Left ventricle myocardium superior (tissue), 1 donor: Measurements from ENCODE around the gene SHISAL1. TPM values are rescaled to one million over a fixed set of nuclear protein-coding genes. Genes with fewer than 3 reads are reported as not detected.

Experiments
- ATAC-seq: fragments of 200-7000 bp; cut with Tn5 transposase; one replicate; pipeline ENCODE4 v1.9.1; 2020; ENCODE audit warnings: mild to moderate bottlenecking, moderate library complexity
- DNase-seq: peaks from one replicate; pipeline ENCODE4 v3.0.0-alpha.2; 2020
- intact Hi-C: fragments of 100-400 bp; cut with micrococcal nuclease; formaldehyde crosslinking; loops from one replicate; pipeline ENCODE4 v1.11.0; 2022
- total RNA-seq: library from RNA; stranded (reverse); fragmentation: NEBNext Ultra II Directional; extraction: Animal tissue kit (Norgen Biotek cat#: 25700); gene quantifications from one replicate; pipeline ENCODE4 v1.2.1, GENCODE V29; 2021
- donor health status: DM: no; HTN: yes; CAD: no; lungs with severe emphysema.

SHISAL1 gene
- total RNA-seq, 1 donor from 2014 or later: 0.55 TPM

DNA sequence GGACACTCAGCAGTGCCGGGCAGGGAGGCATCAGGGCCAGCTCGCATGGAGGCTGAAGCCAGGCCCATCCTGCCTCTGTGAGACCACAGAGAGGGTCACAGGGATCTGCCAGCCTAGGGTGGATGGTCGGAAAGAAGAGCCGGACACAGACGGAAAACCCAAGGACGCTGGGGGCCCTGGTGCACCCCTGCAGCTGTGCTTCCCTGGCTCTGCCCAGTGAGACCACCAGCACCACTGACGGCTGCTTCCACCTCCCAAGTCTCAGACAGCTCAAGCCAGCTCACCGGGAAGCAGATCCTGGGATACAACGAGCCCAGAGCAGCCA is 42.2 kb downstream of the SHISAL1 start:
- intact Hi-C loops: no loop called here
- ATAC-seq: no peak
- no peak for DNase-seq

DNA sequence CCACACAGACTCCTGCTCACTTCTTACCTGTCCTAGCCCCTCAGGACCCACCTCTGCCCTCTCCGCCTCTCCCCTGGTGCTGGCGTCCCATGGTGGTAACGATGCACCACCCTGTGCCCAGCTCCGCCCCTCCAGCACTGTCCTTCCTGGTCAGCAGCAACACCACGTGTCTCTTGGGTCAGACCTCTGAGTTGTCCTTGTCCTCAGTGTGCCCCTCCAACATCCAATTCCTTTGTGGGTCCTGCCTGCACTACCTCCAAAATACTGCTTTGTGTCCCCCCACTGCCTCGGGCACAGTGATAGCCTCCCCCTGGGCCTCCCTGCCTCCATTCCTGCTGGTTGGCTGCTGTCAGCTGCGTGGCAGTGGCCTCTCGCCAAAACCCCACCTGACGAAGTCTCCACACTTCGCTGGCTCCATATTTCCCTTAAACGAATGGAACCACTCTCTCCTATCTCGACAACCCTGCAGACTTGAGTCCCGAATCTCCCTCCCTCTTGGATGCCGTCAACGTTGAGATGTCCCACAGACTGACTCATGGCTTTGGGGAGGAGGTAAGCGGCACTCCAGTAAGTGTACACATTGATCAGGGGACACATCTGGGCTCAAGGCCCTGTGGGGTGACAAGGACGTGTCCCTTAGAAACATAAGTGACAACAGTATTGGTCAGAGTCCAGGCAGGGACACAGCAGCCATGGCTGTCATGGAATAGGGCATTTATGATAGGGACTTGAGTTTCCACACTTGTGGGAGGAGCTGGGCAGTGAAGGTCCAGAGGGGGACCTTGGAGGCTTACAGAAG is 42.8 kb downstream of the SHISAL1 start:
- intact Hi-C loops: no loop called here
- ATAC-seq: no peak
- no peak for DNase-seq

DNA sequence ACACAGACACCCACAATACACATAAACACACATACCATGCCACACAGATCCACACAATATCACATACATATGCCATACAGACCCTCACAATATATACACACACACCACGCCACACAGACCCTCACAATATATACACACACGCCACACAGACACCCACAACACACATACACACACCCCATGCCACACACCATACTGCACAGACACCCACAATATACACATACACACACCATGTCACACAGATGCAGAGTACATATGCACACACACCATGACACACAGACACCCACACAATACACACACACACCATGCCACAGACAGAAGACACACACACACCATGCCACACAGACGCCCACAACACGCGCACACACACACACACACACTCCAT is 43.6 kb downstream of the SHISAL1 start:
- no peak for DNase-seq
- intact Hi-C loops: no loop called here
- no peak for ATAC-seq

DNA sequence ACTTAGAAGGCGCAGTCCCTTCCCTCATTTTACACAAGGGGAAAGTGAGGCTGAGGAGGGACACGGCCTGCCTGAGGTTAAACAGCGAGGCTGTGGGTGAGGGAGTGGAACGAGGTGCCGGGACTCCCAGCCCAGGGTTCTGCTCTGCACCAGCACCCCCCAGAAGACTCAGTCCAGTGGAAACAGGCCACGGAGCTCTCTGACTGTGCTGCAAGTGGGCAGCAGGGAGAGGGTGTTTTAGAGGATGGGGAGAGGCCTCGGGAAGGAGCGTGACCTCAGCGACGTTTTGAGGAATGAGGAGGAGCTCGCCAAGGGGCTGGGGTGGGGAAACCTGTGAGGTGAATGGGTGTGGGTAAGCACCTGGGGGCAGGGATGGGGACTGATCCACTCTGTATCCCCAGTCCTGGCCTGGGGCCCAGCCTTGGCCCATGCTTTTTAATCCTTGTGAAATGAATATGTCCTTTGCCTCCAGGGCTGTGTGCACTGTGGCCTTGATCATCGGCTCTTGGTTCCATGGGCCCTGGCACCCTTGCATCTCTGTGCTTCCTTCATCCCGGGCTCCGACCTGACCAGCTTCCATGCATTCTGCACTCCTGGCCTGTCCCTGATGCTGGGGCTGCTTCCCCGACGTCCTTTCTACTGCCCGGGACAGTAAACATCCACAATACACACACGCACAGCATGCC is 44.2 kb downstream of the SHISAL1 start:
- DNase-seq (no peak), ATAC-seq (no peak)
- intact Hi-C loops: no loop called here

DNA sequence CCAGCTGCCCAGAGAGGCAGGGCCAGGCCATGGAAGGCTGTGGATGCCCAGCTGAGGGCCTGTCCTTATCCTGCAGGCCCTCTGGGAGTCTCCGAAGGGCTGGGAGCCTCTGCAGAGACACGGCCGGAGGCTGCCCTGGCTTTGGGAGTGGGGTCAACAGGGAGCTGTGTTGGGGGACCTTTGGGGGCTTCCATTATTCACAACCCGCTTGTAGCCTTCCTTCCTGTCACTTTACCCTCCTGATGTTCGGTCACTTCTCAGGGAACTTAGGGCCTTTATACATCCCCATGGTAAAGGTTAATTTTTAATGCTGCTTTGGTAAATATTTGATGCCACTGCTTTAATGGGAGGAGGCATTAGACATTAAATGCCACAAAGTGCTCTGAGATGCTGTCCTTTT is 44.9 kb downstream of the SHISAL1 start:
- DNase-seq (no peak), ATAC-seq (no peak)
- intact Hi-C loops: no loop called here

DNA sequence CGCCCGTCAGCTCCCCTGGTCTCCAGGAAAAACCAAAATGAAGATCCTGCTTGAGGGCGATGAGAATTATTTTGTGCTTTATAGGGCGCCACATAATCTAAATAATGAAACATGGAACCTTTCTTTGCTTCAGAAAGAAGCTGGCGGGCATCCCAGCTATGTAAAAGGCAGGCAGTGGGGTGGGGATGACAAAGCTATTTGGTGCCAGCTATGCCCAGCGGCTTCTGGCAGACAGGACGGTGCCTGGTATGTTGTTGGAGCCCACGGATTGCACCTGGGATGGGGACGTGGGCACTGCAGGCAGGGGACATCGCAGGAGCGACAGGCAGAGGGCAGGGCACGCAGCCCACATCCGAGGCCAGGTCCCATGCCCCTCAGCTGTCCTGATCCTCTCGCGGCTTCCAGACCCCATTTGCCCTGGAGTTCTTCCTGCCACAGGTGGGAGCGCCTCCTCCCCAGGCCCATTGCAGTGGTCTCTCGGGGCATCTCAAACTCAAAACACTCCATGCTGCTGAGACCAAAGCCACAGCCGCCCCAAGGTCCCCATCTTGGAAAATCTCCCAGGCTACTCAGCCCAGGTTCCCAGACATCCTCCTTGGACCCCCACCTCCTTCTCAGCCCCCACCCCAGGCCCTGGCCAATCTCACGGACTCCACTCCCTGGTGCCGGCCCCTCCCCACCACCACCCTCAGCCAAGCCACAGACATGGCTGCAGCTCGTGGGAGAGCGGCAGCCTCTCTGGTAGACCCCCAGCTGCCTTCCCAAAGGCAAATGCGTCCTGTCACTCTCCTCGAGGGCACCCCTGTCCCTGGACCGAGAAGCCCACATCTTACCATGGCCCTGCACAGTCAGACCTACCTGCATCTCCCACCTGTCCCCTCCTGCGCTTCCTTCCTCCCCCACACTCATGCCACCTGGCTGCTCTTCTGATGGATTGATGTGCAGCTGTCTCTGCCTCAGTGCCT is 45.7 kb downstream of the SHISAL1 start:
- peak; percentile 49 for DNase-seq
- intact Hi-C loops: no loop called here
- ATAC-seq: peak; percentile 50

DNA sequence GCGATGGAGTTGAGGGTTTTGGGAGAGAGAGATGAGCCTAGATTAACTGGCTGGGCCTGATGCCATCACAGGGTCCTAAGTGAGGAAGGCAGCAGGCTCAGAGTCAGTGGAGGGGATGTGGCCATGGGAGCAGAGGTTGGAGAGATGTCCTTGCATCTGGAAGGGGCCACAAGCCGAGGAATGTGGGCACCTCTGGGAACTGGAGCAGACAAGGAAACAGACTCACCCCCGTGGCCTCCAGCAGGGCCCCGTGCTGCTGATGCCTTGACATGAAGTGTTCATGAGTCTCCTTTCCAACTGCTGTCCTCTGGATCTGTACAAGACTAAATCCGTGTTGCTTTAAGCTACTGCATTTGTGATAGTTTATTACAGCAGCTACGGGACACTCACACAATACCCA is 49.2 kb downstream of the SHISAL1 start:
- no peak for DNase-seq
- no peak for ATAC-seq

DNA sequence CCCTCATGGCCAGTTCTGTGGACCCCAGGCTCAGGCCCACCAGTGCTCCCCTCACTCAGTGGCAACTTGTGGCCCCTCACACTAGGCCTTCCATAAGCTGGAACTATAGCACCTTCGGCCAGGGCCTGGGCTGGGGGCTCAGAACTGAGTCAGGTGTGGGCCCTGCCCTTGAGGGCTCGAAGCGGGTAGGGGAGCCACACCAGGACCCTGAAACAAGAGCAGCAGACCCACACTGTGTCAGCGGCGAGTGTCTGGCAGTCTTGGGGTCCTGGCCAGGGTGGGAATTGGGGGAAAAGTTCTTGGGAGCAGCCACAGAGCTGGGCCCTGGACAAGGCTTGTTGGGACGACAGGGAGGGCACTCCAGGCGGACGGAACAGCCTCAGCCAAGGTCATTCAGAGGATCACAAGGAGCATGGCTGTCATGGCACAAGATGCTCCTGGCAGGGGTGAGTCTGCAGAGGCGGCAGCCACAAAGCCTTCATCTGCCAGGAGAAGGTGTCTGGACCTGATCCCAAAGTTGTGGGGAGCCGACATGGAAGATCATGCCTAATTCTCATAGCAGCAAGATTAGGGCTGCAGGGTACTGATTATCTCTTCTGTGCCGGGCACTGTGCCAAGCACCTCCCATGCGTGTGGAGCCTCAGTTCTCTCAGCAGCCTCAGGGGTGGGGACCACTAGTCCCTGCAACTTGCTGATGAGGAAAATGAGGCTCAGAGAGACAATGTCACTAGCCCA is 50.7 kb downstream of the SHISAL1 start:
- ATAC-seq (peak; percentile 78), DNase-seq (peak; percentile 66)
- intact Hi-C loops: no loop called here

More for the DNA sequence above, 49.2 kb downstream of the SHISAL1 start:
- intact Hi-C loops: no loop called here

DNA sequence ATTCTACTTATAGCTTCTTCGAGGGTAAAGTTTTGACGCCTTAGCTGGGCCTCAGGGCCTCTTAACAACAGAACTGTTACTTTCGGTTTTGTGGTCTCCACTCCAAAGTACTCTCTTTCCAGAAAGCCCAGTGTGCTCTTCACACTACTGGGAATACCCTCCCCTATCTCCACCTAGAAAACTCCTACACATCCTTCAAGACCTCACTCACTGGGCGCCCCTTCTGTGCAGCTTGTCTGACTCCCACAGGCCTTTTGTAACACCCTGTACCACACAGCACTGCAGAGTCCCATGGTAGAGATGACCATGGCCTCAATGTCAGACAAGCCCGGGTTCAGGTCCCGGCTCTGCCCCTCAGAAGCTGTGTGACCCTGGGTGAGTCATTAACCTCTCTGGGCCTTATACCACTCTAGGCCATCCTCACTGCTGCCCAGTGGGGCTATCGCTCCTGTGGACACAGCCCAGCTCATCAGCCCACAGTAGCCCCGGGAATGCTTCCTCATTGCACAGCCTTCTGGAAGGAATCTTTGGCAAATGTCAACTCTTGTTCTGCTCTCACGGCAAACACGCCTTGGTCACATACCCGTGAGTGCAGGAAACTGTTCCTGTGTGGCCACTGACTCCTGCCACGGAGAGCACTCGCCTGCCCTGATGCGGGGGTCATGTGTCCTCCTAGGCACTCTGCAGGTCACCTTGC is 51.4 kb downstream of the SHISAL1 start:
- ATAC-seq (no peak), DNase-seq (no peak)
- intact Hi-C loops: no loop called here

DNA sequence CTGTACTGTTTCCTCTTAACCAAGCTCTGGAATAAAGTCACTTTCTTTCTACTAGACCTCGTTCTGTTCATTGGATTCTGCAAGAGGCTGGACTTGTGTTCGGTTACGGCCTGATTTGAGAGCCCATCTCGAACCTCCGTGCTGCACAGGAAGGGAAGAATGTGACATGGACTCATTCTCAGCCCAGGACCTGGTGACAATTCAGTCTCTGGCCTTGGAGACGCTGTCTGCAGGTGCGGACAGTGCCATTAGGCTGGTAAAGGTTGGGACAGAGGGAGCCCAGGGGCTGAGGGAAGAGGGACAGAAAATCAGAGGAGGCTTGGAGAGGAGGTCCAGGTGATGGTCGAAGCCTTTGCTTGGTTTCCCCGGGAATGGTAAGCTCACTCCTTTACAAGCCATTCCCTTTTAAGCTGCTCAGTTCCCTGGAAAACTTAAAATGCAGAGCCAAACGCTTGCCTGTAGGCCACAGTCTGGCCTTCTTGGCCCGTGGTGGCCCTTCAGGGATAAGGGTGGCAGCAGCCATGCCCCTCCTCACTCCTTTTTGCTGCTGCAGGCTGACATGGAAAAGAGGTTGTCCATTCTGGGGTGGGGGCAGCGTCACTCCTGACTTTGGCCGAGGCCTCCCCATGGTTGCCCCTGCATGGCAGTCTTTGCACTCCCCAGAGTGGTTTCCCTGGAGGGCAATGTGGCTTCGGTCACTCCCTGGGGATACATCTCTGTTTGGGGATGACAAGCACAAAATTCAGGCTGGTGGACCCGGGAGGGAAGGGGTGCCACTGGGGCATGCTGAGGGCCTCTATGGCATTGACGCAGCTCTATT is 52.3 kb downstream of the SHISAL1 start:
- DNase-seq (no peak), ATAC-seq (no peak)
- intact Hi-C loops: no loop called here

DNA sequence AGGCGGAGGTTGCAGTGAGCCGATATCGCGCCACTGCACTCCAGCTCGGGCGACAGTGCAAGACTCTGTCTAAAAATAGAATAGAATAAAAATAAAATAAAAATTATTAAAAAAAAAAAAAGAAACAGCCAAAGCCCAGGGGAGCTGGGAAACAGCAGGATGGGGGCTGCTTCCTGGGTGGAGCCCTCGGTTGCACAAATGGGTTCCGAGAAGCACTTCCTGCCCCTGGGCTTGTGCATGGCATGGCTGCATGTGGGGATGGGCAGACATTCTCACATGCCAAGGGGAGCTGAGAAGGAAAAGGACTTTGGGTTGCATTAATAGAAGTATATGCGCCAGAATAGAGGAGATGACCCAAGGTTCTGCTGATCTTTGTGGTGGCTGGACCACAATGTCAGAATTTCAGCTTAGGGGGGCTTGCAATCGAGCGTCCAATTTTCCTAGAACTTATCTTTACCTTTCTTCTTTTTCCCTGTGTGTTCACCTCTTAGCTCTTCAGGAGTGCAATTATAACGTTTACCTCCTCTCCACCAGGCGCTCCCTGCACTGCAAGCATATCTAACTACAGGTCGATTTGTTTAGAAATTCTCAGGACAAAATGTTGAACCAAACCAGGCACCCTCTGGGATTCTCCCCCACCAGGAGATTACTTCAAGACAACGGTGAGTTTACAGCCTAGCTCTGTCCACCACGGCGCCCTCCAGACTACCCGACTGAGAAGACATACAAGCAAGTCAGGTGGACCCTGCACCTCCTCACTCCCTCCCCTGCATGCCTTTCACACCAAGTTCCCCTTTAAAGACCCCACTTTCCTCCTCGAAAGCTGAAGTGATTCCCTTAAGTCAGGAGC is 53.2 kb downstream of the SHISAL1 start:
- DNase-seq: no peak
- no peak for ATAC-seq
- intact Hi-C loops: no loop called here

DNA sequence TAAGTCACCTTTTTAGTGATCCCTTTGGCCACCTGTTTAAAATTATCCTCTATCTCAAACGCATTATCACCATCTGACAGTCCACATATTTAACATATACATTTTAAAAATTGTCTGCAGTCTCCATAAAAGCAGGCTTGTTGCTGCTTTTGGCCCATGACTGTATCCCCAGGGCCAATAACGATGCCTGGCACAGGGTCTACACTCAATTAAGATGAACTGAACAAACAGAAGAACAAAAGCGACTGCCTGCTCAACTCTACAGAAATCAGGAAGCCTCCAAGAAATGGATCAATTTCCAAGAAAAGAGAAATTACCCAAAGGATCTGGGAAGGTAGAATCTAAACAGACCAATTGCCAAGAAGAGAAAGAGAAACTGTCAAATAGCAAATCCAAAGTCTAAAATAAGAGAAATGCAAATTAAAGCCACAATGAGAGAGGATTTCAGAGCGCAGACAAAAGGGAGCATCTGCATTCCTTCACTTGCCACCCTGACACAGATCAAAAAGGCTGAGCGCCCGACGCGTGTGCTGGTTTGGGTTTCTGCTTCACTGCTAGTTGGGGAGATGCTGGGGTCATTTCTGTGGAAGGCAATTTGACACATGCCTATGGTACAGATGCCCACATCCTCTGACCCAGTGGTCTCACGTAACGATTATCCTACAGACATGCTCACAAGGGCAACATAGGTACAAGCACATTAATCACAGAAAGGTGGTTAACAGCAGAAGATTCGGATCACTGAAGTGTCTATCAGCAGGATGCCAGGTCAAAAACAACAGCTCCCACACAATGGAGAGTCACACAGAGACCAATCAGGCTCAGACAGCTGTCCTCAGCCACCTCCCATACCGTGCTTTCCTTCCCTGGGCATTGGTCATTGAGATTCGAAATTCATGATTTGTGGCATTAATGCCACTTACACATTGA is 55.9 kb downstream of the SHISAL1 start:
- intact Hi-C loops: no loop called here
- ATAC-seq (no peak), DNase-seq (no peak)

DNA sequence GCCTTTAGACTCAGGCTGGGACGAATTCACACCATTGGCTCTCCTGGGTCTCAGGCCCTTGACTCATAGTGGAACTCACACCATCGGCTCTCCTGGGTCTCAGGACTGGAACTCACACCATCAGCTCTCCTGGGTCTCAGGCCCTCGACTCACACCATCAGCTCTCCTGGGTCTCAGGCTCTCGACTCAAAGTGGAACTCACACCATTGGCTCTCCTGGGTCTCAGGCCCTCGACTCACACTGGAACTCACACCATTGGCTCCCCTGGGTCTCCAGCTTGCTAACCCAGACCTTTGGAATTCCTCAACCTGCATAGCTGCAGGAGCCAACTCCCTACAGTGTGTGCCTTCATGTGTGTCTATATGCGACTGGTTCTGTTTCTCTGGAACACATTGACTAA is 56.7 kb downstream of the SHISAL1 start:
- intact Hi-C loops: no loop called here
- ATAC-seq (no peak), DNase-seq (no peak)

DNA sequence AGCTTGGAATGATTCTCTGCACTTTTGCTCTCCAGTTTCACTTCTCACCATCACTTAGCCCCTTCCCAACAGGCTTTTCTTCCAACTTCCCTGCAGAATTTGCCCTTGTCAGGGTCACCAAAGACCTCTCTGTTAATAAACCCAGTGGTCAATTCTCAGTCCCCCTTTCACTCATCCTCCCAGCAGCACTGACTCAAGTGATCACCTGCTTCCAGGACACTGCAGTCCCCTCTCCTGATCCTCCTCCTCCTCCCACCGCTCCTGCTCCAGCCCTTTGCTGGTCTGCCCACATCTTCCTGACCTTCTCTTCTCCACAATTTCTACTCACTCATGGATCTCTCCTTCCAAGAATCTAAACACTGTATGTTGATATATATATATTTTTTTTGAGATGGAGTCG is 57.9 kb downstream of the SHISAL1 start:
- ATAC-seq (no peak), DNase-seq (no peak)
- intact Hi-C loops: no loop called here

DNA sequence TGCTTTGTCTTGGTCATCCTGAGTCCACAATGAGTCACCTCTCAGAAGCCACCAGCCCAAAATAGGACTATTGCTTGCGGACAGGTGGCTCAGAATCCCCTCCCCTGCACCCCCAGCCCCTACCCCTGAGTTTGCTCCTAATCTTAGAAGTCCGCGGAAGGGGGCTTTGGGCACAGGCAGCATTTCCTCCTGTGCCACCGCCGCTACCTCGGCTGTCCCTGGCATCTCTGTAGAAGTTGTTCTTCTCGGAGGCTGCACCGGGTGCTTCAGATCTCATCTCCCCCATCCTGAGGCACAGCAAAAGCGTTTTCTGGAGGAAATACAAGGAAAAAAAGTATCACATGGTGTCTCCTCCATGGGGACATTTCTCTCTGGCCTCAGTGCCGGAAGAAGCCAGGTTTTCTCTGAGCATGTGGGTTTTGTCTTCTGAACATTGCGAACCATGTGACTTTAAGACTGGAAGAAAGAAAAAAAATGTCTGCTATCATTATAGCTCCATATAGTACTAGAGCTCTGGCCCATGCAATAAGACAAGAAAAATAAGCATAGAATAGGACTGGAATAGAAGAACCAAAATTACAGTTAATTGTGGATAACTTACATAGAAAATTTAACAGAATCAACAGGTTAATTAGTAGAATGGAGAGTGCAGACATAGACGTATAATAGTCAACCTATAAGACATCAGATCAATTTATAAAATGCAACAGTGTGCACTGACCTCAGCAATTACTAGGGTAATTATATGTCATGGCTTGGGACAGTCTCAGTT is 63.2 kb downstream of the SHISAL1 start:
- intact Hi-C loops: no loop called here
- DNase-seq (no peak), ATAC-seq (no peak)
